ENCODE results near the gene NPFFR1.

Gene NPFFR1

GRCh38 chr10:70283445-70284399 lies at the start of gene NPFFR1:
TSS of gene NPFFR1 (minus strand) at chr10:70284004. CDS start at chr10:70283676, 328 bp downstream.
- no peak for DNase-seq (ENCODE audit: low read depth in 3 of 3)

DNA sequence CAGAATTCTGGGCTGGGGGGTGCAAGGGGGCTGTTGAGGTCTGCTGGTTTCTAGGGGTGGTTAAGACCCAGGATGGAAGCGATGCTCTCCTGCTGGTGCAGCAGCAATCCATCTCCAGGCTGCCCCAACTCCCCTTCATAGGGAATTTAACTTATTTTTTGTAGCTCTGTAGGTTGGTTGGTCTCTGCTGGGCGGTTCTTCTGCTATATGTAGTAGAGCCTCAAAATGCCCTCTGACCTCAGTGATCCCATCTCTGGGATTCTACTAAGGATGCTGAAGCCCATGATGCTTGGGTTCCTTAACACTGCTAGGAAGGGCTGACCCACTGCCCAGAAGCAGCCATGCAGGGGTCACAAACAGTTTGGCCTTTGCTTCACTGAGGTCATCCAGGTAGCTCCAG lies 49.5 kb upstream of the NPFFR1 start:
- no peak for DNase-seq (ENCODE audit: low read depth in 3 of 3)

GRCh38 chr10:70331486-70332268 lies 47.9 kb upstream of the NPFFR1 start:
- DNase-seq (ENCODE audit: low read depth in 3 of 3): no peak

DNA sequence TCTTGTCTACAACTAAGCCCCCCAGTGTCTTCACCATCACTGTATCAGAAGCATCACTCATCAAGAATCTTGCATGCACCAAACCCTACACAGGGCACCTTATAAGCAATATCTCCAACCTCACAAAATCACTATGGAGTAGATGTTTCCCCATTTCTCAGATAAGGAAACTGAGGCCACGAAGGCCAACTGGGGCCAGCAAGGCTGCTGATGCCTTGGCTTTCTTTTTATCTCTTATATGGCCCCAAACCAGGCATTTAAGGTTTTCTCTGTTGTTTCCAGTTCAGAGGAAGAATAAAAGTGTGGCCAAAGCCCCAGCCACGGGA lies 47.3 kb upstream of the NPFFR1 start:
- DNase-seq (ENCODE audit: low read depth in 3 of 3): no peak

- no peak for DNase-seq (ENCODE audit: low read depth in 3 of 3)
Observed at GRCh38 chr10:70330671-70331070, 46.9 kb upstream of the NPFFR1 start.

DNA sequence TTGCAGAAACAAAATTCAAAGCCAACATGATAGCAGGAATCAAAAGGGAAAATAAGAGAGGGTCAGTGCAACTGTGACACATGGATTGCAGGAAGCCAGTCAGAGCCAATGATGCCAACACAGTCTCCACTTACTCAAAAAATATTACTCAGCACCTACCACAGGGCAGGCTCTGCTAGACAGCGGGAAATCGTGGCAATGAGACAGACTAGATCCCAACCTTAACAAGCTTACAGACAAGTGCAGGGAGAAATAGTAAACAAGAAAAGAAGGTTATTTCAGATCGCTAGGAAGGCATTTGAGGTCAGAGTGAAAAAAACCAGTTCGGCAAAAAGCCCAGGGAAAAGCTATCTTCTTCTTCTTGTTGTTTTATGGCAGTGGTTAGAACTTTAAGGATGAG lies 45.2 kb upstream of the NPFFR1 start:
- no peak for DNase-seq (ENCODE audit: low read depth in 3 of 3)

GRCh38 chr10:70328018-70328417 lies 44.2 kb upstream of the NPFFR1 start:
- DNase-seq (ENCODE audit: low read depth in 3 of 3): no peak

- no peak for DNase-seq (ENCODE audit: low read depth in 3 of 3)
Observed at GRCh38 chr10:70324951-70325781, 41.4 kb upstream of the NPFFR1 start.

GRCh38 chr10:70324339-70324861 lies 40.6 kb upstream of the NPFFR1 start:
- DNase-seq (ENCODE audit: low read depth in 3 of 3): no peak

- DNase-seq (ENCODE audit: low read depth in 3 of 3): no peak
Observed at GRCh38 chr10:70323697-70324338, 40.0 kb upstream of the NPFFR1 start.

DNA sequence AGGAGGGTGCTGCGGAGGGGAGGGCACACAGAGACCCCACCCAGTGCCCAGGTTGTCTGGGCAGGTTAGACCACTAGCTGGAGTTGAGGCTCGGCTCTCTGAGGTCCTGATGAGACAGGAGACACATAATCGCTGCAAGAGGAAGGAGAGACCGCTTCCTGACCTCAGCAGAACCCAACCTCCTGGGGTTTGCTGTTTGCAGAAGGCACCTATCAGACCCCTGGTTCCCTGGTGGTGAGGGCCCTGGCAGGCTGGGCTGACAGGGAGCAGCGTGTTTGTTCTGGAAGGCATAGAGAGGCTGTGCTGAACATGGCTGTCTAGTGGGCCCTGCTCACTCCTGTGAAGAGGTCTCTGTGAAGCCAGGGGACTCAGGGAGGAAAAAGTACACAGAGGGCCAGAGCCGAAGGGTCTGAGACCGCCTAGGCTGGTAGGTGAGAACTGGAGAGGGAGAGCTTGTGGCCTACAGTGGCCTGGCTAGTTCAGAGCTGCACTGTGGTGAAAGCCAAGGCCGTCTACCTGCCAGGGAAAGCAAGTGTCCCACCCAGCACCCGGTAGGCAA lies 39.4 kb upstream of the NPFFR1 start:
- DNase-seq (ENCODE audit: low read depth in 3 of 3): no peak

DNA sequence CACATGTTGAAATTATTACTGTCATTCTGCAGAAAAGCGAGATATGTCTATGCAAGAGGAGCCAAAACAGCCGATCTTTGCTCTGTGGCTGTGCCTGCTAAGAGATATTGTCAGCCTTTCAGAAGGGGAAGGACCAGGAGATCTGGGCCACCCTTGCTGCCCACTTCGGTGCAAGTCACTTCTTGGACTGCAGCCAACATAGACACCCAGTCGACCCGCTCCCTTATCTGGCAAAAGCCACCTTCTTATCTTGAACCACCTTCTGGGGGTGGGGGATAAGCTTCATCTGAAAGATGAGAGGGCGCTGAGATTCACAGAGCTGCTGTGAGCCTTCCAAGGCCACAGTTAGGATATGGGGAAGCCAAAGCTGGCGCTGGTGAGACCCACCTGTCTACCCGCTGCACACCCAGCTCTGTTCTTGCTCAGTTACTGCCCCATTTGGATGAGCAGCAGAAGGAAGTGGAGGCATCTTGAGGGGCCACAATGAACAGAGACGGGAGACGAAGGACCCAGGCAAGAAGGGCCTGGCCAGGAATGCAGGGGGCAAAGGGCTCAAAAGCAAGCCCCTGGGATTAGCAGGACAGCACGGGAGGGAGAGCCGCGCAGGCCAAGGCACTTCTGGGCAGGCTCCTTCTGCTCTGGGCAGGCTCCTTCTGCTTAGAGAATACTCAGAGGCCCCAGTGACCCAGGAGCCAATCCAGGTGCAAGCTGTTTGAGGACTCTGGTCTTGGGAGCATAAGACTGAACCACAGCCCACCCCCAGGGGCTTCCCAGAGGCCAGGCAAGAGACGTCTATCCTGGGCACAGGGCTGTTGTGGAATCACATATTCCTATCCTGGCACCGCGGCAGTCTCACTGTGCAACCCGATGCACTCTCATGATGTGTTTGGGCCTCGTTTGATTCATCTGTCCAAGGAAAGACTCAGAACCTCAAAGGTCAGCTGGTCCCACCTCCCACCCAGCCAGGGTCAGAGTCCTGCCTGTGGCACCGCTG lies 38.4 kb upstream of the NPFFR1 start:
- no peak for DNase-seq (ENCODE audit: low read depth in 3 of 3)

DNA sequence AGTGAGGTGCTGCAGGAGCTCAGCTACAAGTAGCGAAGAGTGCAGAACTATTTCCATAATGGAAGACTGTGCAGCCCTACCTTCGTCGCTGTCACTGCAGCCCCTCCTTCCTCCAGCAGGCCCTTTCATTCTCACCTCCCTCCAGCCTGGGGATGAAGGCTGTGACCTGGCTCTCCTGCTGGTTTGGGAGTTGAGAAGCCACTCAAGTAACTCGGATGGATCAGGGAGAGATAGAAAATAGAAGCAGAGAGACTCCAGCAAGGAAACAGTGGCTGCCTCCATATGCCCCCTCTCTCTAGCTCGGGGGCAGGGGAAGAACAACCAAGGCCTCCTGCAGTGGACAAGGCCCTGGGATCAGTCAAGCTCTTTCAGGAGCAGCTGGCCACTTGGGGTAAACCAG lies 37.4 kb upstream of the NPFFR1 start:
- no peak for DNase-seq (ENCODE audit: low read depth in 3 of 3)

- DNase-seq (ENCODE audit: low read depth in 3 of 3): no peak
Observed at GRCh38 chr10:70320751-70321150, 36.9 kb upstream of the NPFFR1 start.

- no peak for DNase-seq (ENCODE audit: low read depth in 3 of 3)
Observed at GRCh38 chr10:70319824-70320223, 36.0 kb upstream of the NPFFR1 start.

- DNase-seq (ENCODE audit: low read depth in 3 of 3): no peak
Observed at GRCh38 chr10:70319183-70319582, 35.4 kb upstream of the NPFFR1 start.

- DNase-seq (ENCODE audit: low read depth in 3 of 3): no peak
Observed at GRCh38 chr10:70317943-70318318, 34.1 kb upstream of the NPFFR1 start.

- DNase-seq (ENCODE audit: low read depth in 3 of 3): no peak
Observed at GRCh38 chr10:70317272-70317942, 33.6 kb upstream of the NPFFR1 start.

DNA sequence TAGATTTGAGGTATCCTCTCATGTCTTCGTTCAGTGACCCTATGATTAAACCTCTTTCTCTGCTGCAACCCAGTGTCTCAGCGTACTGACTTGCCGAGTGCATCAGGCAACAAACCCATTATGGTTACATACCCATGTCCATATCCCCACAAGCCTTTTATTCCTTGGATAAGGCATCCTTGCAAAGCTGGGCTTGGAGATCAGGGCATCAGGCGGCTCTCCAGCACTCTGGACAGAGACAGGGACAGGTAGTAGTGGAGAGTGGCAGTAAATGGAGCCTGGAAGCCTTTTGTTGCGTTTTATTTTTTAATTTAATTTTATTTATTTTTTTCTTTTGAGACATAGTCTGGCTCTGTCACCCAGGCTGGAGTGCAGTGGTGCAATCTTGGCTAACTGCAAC lies 32.0 kb upstream of the NPFFR1 start:
- DNase-seq (ENCODE audit: low read depth in 3 of 3): no peak

All from stimulated activated CD4-positive, alpha-beta T cell treated with anti-CD3 and anti-CD28 coated beads, TNF-alpha, amount 100 ng/mL, for 48 hours (primary cell).